GM18499 (cell line): ENCODE measurements around the gene ATOH8.

Experiments used
- ATAC-seq: cut with Tn5 transposase; IDR thresholded peaks from one replicate; pipeline ENCODE4 v1.9.1; 2021; ENCODE audit warnings: moderate number of reproducible peaks; ENCODE audit not compliant: insufficient read depth, unreplicated experiment

ATOH8 gene

GRCh38 chr2:85795331-85796045, 41.7 kb downstream of the ATOH8 start:
- ATAC-seq = no peak

GRCh38 chr2:85796046-85796340, 42.2 kb downstream of the ATOH8 start:
- ATAC-seq = no peak

GRCh38 chr2:85796341-85797262, 42.8 kb downstream of the ATOH8 start:
- ATAC-seq = no peak

GRCh38 chr2:85797263-85797660, 43.5 kb downstream of the ATOH8 start:
- no peak for ATAC-seq

GRCh38 chr2:85797921-85798320, 44.1 kb downstream of the ATOH8 start:
- ATAC-seq = no peak

GRCh38 chr2:85799215-85799956, 45.6 kb downstream of the ATOH8 start:
- no peak for ATAC-seq

GRCh38 chr2:85800586-85800985, 46.8 kb downstream of the ATOH8 start:
- ATAC-seq = no peak

- no peak for ATAC-seq
These were observed 48.1 kb downstream of the ATOH8 start for GRCh38 chr2:85801871-85802270.

- no peak for ATAC-seq
These were observed 48.7 kb downstream of the ATOH8 start for GRCh38 chr2:85802354-85803103.

GRCh38 chr2:85803704-85804425, 50.1 kb downstream of the ATOH8 start:
- no peak for ATAC-seq

GRCh38 chr2:85804583-85804982, 50.8 kb downstream of the ATOH8 start:
- ATAC-seq = no peak

GRCh38 chr2:85806358-85807118, 52.7 kb downstream of the ATOH8 start:
- no peak for ATAC-seq

- ATAC-seq = no peak
These were observed 54.0 kb downstream of the ATOH8 start for GRCh38 chr2:85807756-85808155.

- no peak for ATAC-seq
These were observed 56.8 kb downstream of the ATOH8 start for GRCh38 chr2:85810371-85811179.

- ATAC-seq = no peak
These were observed 57.6 kb downstream of the ATOH8 start for GRCh38 chr2:85811180-85812093.

GRCh38 chr2:85812094-85812735, 58.4 kb downstream of the ATOH8 start:
- no peak for ATAC-seq
